Liver (tissue), 9 donors: ENCODE results near the gene ASH1L. TPM values are rescaled to one million over a fixed set of nuclear protein-coding genes. Genes with fewer than 3 reads are reported as not detected.

Experiments
- DNase-seq: peaks from one replicate; pipeline ENCODE4 v3.0.0-alpha.2; 2017; ENCODE audit warnings: low spot score
- H3K27ac ChIP-seq, 2 donors: one replicate each; pipeline ENCODE4 v1.7.0; 2013; ENCODE audit warnings: inconsistent platforms in 2 of 2, low read length in 2 of 2, control low read depth in 1 of 2, low read depth in 1 of 2, mild to moderate bottlenecking in 1 of 2
- H3K27me3 ChIP-seq, 4 donors: one replicate each; pipeline versions ENCODE4 v1.6.1 to v1.7.0; 2013; ENCODE audit warnings: low read length in 3 of 4, inconsistent platforms in 1 of 4, mild to moderate bottlenecking in 1 of 4, moderate library complexity in 1 of 4; ENCODE audit not compliant: control insufficient read depth in 4 of 4, insufficient read depth in 4 of 4
- H3K36me3 ChIP-seq, 4 donors: one replicate each; pipeline versions ENCODE4 v1.6.1 to v1.7.0; 2013; ENCODE audit warnings: low read length in 3 of 4, mild to moderate bottlenecking in 3 of 4, low read depth in 1 of 4, moderate library complexity in 1 of 4; ENCODE audit not compliant: control insufficient read depth in 4 of 4, insufficient read depth in 3 of 4
- H3K4me1 ChIP-seq, 4 donors: one replicate each; pipeline versions ENCODE4 v1.6.1 to v1.7.0; 2013; ENCODE audit warnings: low read length in 3 of 4, mild to moderate bottlenecking in 3 of 4, moderate library complexity in 1 of 4; ENCODE audit not compliant: control insufficient read depth in 4 of 4, insufficient read depth in 4 of 4
- H3K4me3 ChIP-seq, 3 donors: one replicate each; pipeline versions ENCODE4 v1.6.1 to v1.7.0; 2013; ENCODE audit warnings: low read length in 3 of 3, control low read depth in 1 of 3, low read depth in 1 of 3, mild to moderate bottlenecking in 1 of 3
- H3K9ac ChIP-seq, 2 donors: one replicate each; pipeline ENCODE4 v1.7.0; 2013; ENCODE audit warnings: low read length in 2 of 2, mild to moderate bottlenecking in 2 of 2, moderate library complexity in 2 of 2, control low read depth in 1 of 2, low read depth in 1 of 2
- H3K9me3 ChIP-seq, 4 donors: one replicate each; pipeline versions ENCODE4 v1.6.1 to v1.7.0; 2013; ENCODE audit warnings: low read length in 3 of 4; ENCODE audit not compliant: control insufficient read depth in 4 of 4
- EGR1 ChIP-seq, 2 donors: IDR thresholded peaks; 2 replicates each; pipeline ENCODE4 v1.6.1; 2016 to 2018; ENCODE audit warnings: antibody characterized with exemption in 2 of 2, low read depth in 2 of 2
- FOXA1 ChIP-seq: IDR thresholded peaks from 2 replicates; pipeline ENCODE4 v1.6.1; 2016; ENCODE audit warnings: antibody characterized with exemption
- FOXA2 ChIP-seq: IDR thresholded peaks from 2 replicates; pipeline ENCODE4 v1.6.1; 2016; ENCODE audit warnings: antibody characterized with exemption
- GABPA ChIP-seq, 2 donors: IDR thresholded peaks in 1 of 2; conservative IDR thresholded peaks in 1 of 2; 2 replicates each; pipeline ENCODE4 v1.6.1; 2016; ENCODE audit warnings: antibody characterized with exemption in 2 of 2, mild to moderate bottlenecking in 1 of 2, moderate library complexity in 1 of 2
- HNF4A ChIP-seq, 2 donors: conservative IDR thresholded peaks; 2 replicates each; pipeline ENCODE4 v1.6.1; 2016; ENCODE audit warnings: antibody characterized with exemption in 2 of 2, mild to moderate bottlenecking in 2 of 2
- HNF4G ChIP-seq: IDR thresholded peaks from 2 replicates; pipeline ENCODE4 v1.6.1; 2016; ENCODE audit warnings: antibody characterized with exemption
- JUND ChIP-seq, 2 donors: IDR thresholded peaks; 2 replicates each; pipeline ENCODE4 v1.6.1; 2016; ENCODE audit warnings: antibody characterized with exemption in 2 of 2
- MAX ChIP-seq: IDR thresholded peaks from 2 replicates; pipeline ENCODE4 v1.6.1; 2016; ENCODE audit warnings: antibody characterized with exemption
- NR2F2 ChIP-seq: IDR thresholded peaks from 2 replicates; pipeline ENCODE4 v1.6.1; 2016; ENCODE audit warnings: antibody characterized with exemption
- RAD21 ChIP-seq, 2 donors: IDR thresholded peaks; 2 replicates each; pipeline ENCODE4 v1.6.1; 2016; ENCODE audit warnings: antibody characterized with exemption in 2 of 2, mild to moderate bottlenecking in 2 of 2
- REST ChIP-seq: IDR thresholded peaks from 2 replicates; pipeline ENCODE4 v1.6.1; 2016; ENCODE audit warnings: antibody characterized with exemption, mild to moderate bottlenecking
- RXRA ChIP-seq, 2 donors: IDR thresholded peaks; 2 replicates each; pipeline ENCODE4 v1.6.1; 2017 to 2018; ENCODE audit warnings: antibody characterized with exemption in 2 of 2, mild to moderate bottlenecking in 1 of 2
- SP1 ChIP-seq: IDR thresholded peaks from 2 replicates; pipeline ENCODE4 v1.6.1; 2018; ENCODE audit warnings: antibody characterized with exemption, mild to moderate bottlenecking
- TAF1 ChIP-seq: conservative IDR thresholded peaks from 2 replicates; pipeline ENCODE4 v1.6.1; 2016; ENCODE audit warnings: antibody characterized with exemption, mild to moderate bottlenecking
- YY1 ChIP-seq: IDR thresholded peaks from 2 replicates; pipeline ENCODE4 v1.6.1; 2016; ENCODE audit warnings: antibody characterized with exemption, mild to moderate bottlenecking
- ZBTB33 ChIP-seq: IDR thresholded peaks from 2 replicates; pipeline ENCODE4 v1.6.1; 2016; ENCODE audit warnings: antibody characterized with exemption
- WGBS: extraction: QIAGEN DNeasy Blood & Tissue Kit; methylation state at CpG from one replicate; pipeline ENCODE4 v1.1.7; 2013; 5-methylcytosine and 5-hydroxymethylcytosine counted together
- polyA plus RNA-seq, 2 donors: library from polyadenylated mRNA; stranded (reverse) in 1 of 2; unstranded in 1 of 2; fragments of 200-250 nt in 1 of 2; fragments of >200 nt in 1 of 2; fragmentation: Nextera tagmentation in 1 of 2; extraction: Ambion mirVana in 1 of 2; gene quantifications; one replicate each; pipeline versions ENCODE4 v1.2.1 to v1.2.3, GENCODE V29; 2013 to 2015
- total RNA-seq, 2 donors: library from RNA; depleted of rRNA; stranded (reverse); fragments of >200 nt; gene quantifications; one replicate each; pipeline ENCODE4 v1.2.3, GENCODE V29; 2014
- TF ChIP-seq, protein P1 (sequence below): IDR thresholded peaks from 2 replicates; pipeline ENCODE4 v1.6.1; 2016; ENCODE audit warnings: antibody characterized with exemption
- TF ChIP-seq, protein P2 (sequence below): fragments of 150-350 bp; IDR thresholded peaks from 2 replicates; pipeline ENCODE4 v1.5.1; 2017; ENCODE audit warnings: improper control_type of control experiment, low read depth, low read length; ENCODE audit not compliant: missing input control
- donor health status: healthy.
- donor health status: healthy.
- donor health status: healthy.
- donor health status: healthy.
- donor health status: healthy.

ASH1L gene
- total and polyA plus RNA-seq, 4 donors, result 3.9 to 30.3 (median 13.9) TPM

DNA sequence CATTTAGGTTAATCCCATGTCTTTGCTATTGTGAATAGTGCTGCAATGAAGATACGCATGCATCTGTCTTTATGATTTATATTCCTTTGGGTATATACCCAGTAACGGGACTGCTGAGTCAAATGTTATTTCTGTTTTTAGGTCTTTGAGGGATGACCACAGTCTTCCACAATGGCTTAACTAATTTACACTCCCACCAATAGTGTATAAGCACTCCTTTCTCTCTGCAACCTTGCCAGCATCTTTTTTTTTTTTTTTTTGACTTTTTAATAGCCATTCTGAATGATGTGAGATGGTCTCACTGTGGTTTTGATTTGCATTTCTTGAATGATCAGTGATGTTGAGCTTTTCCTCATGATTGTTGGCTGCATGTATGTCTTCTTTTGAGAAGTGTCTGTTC, 33.5 kb downstream of the ASH1L start:
- Histone ChIP-seq H3K9ac (no peak overlapping the region), H3K27ac (no peak overlapping the region), H3K4me3 (no peak overlapping the region), H3K9me3 (no peaks in the 10 kb centered on the region), H3K4me1 (peaks cover 0 to 12% (median 6%) of the 10 kb centered on the region in 4 donors), H3K36me3 (peaks cover 0 to 1% (median 0%) of the 10 kb centered on the region in 4 donors), H3K27me3 (no peaks in the 10 kb centered on the region)
- DNase-seq, result no peak
- TF ChIP-seq HNF4G (no peak), FOXA2 (no peak), REST (no peak), SP1 (no peak), EGR1 (IDR thresholded peaks at IDR 0.05; ENCODE audit: low read depth in 2 of 2) (no peak), HNF4A (conservative IDR thresholded peaks at IDR 0.05) (no peak), YY1 (no peak), ZBTB33 (no peak), JUND (IDR thresholded peaks at IDR 0.05) (no peak), NR2F2 (no peak), TAF1 (no peak), MAX (no peak), GABPA (IDR thresholded peaks at IDR 0.05 in 1 of 2, conservative IDR thresholded peaks at IDR 0.05 in 1 of 2) (no peak), RXRA (IDR thresholded peaks at IDR 0.05) (no peak), FOXA1 (no peak), RAD21 (IDR thresholded peaks at IDR 0.05) (no peak)
- TF ChIP-seq, protein P1, sequence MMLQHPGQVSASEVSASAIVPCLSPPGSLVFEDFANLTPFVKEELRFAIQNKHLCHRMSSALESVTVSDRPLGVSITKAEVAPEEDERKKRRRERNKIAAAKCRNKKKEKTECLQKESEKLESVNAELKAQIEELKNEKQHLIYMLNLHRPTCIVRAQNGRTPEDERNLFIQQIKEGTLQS, result no peak
- TF ChIP-seq, protein P2, sequence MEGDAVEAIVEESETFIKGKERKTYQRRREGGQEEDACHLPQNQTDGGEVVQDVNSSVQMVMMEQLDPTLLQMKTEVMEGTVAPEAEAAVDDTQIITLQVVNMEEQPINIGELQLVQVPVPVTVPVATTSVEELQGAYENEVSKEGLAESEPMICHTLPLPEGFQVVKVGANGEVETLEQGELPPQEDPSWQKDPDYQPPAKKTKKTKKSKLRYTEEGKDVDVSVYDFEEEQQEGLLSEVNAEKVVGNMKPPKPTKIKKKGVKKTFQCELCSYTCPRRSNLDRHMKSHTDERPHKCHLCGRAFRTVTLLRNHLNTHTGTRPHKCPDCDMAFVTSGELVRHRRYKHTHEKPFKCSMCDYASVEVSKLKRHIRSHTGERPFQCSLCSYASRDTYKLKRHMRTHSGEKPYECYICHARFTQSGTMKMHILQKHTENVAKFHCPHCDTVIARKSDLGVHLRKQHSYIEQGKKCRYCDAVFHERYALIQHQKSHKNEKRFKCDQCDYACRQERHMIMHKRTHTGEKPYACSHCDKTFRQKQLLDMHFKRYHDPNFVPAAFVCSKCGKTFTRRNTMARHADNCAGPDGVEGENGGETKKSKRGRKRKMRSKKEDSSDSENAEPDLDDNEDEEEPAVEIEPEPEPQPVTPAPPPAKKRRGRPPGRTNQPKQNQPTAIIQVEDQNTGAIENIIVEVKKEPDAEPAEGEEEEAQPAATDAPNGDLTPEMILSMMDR, result no peak
- WGBS, result 98% methylated on average over 2 of the region's 2 CpGs
